ENCODE data around the gene OR10J1.
A peak's percentile ranks its signal among the peaks of the same experiment; 100 is the strongest.
"Not testable (repeated sequence)": the region's sequence is repeated elsewhere in the genome, so short reads cannot be mapped to it uniquely, and the experiment has no call there.

Gene OR10J1

GRCh38 chr1:159439422-159439821, at the start of gene OR10J1:
Gene OR10J1, plus strand, starts transcription at chr1:159439722. Its CDS starts 70 bp downstream, at chr1:159439792.
- no peak for DNase-seq

DNA sequence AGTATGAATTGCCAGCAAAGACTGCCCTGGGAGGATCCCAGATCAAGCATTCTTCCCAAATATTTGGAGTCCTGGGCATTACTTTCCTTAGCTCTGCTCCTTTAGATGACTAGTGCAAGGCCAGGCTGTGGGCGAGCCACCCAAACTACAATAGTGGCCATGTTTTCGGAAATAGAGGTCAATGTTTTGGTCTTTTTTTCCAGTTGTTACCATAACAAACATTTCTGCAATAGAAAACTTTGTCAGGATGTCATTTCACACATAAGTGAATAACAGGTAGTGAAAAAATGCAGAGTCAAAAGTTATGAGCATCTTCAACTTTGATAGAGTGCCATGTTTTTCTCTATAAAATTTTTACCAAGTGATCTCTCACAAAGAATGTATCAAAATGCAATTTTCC, 32.7 kb upstream of the OR10J1 start:
- no peak for DNase-seq

- no peak for DNase-seq
Observed at GRCh38 chr1:159408862-159409400, 30.6 kb upstream of the OR10J1 start.

DNA sequence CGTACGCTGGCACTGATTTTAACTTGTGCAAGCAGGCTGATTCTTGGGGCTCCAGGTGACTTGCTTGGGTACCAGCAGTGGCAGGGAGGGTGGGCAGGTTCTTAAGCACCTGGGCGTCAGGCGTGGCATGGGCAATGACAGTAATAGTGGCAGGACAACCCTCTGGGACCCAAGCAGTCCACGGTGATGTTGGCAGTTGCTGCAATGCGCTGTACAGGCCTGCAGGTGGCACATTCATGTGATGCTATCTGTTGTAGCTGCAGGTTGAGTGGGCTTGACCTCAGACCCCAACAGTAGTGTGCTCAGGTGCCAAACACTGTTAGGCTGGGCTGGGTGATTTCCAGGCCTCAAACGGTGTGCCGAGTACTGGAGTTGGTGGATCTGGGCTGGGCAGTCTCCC, 17.7 kb upstream of the OR10J1 start:
- no peak for DNase-seq

DNA sequence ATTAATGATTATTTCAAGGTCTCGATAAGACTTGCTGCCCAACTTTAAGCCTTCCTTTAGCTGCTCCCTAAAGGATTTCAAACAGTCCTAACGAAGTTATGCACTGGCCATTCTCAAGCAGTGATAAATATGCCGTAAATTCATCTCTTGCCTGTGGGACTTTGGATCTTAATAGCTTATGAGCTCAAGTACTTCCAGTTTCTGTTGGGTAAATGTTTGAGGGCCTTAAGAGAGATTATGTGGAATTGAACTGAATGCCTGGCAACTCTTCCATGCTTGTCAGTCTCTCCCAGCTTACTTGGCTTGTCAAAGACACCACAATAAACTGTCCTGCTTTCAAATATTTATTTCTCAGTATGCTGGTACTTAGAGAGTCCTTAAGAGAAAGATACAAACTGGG, 11.0 kb upstream of the OR10J1 start:
- DNase-seq, result no peak

- peak; percentile 75 for DNase-seq
Observed at GRCh38 chr1:159429074-159429861, 10.3 kb upstream of the OR10J1 start.

- DNase-seq, result no peak
Observed at GRCh38 chr1:159430985-159431384, 8.5 kb upstream of the OR10J1 start.

GRCh38 chr1:159431904-159432303, 7.6 kb upstream of the OR10J1 start, which contains the start of gene OR10J4:
Gene OR10J4, plus strand, starts transcription at chr1:159432204.
- DNase-seq, result no peak

- DNase-seq, result no peak
Observed at GRCh38 chr1:159436469-159436868, 3.1 kb upstream of the OR10J1 start.

GRCh38 chr1:159441360-159441759, 1.8 kb downstream of the OR10J1 start:
- DNase-seq, result no peak

DNA sequence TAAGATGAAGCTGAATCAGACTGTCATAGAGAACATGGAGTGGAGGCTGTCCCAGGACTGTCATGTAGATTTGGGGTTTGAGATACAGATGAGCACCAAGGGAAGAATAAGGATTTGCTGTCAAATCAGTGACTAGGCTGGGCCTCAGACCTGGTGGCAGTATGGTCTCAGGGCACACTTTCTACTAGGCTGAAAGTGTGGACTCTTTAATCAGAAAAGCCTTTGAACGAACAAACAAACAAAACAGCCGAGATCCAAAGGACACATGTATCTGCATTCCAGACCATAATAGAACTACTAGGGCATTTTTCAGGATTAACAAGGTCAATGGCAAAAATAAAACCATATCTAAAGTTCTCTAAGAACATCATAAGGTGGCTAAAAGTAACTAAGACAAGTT, 2.9 kb downstream of the OR10J1 start:
- no peak for DNase-seq

DNA sequence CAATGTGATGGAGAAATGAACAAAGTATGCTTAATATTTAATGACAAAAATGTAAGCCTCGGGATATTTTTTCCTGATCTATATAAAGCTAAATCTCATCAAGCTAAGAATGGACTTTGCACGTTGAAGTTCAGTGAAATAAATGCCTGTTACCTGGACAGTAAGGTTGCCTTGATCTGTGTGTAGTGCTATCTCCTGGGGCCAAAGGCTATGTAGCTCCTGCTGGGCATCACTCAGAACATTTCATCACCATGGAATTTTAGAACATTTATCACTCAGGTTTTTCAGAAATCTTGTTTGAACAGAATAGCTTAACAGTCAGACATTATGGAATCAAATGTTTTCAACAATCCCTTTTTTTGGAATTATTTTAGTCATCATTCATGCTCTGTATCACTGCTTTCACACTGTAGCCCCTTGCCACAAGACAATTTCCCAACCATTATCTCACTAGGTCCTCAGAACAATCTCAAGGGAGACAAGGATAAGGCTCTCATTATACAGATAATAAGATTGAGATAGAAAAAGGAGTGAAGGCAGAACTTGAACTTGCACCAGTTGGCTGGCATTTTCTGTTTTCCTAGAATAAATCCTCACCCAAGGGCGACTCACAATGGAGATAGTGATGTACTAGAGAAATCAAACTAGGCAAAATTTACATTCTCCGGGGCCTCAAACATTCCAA, 3.7 kb downstream of the OR10J1 start:
- DNase-seq, result no peak

DNA sequence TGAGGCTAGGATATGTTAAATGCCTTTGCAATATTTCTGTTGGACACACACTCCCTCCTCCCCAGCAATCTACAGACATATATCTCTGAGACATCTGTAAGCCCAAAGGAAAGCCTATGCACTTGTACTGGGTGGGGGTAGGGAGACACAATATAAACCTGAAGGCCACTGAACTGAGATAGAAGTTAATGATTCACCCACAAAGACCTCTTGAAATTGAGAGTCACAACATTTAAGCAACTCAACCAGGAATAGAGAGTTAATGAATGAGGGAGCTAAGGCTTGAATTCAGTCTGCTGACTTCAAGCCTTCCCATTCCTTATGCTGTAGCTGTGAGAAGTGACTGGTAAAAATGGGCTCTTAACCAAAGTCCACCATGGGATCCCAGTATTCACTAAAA, 5.0 kb downstream of the OR10J1 start:
- DNase-seq, result no peak

- DNase-seq, result no peak
Observed at GRCh38 chr1:159448181-159448580, 8.7 kb downstream of the OR10J1 start.

- not testable (repeated sequence) for DNase-seq
Observed at GRCh38 chr1:159449605-159450004, 10.1 kb downstream of the OR10J1 start.

DNA sequence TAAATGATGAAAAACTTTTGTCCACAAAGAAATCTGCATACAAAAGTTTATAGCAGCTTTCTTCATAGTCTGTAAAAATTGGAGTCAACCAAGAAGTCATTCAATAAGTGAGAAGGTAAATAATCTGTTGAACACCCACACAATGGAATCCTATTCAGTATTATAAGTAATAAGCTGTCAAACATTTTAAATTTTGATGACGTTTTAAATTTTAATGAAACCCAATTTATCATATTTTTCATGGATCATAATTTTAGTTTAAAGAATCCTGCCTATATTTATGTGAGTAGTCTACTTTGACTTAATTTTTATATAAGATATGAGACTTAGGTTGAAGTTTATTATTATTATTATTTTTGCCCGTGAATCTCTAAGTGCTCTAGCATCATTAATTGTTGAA, 20.0 kb downstream of the OR10J1 start:
- no peak for DNase-seq

DNA sequence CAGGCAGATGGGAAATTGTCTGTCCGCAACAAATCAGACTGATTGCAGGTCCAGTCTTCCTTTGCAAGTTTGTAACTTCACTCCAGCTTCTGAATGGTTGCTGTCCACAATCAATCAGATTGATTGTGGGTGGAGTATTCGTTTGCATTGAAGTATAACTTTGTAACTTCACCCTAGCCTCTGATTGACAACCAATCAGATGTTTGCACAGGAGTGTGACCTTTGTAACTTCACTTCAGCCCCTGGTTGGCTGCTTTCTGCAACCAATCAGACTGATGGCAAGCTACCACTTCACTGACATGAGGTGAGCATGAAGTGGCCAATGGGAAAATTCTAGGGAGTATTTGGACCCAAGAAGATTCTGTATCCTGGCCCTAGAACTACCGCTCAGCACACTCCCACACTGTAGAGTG, 25.7 kb downstream of the OR10J1 start:
- DNase-seq, result no peak

DNA sequence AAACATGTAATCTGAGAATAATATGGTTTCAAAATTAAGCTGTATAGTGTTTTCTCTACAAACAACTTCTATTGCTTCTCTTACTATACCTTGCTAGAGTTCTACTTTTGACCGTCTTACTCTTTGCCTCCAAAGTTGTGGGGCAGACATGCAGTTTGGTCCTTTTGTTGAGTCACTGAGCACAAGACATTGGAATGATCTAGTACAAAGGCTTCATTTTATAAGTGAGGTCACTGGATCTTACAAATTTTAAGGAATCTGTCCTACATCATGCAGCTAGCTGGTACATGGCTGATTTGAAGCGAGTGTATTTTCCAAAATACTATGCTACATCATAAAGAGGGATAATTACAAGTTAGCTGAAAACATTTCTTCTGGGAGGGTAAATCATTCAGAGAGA, 28.8 kb downstream of the OR10J1 start:
- no peak for DNase-seq

DNA sequence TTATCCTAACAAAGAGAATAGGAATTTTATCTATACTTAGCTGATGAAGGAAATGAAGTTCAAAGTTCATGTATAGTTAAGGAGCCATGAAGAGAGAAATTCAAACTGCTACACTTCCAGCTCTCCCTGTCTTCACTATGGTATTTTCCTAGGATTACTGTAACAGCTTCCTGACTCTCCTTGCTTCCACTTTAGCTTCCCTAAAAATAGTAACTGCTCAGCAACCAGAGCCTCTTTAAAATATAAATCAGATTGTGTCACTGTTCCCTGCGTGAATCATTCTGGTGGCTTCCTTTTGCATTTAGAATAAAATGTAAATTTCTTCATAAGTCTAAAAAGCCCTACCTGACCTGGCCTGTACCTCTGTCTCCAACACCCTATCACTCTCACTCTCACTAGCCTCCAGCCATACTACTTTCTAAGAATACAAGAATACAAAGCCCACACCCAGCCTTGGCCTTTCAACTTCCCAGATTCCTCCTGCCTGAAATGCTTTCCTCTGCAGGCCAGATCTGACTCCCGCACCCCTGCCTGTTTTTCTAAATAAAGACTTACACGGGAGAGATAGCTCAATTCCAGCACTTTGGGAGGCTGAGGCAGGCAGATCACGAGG, 30.5 kb downstream of the OR10J1 start:
- DNase-seq, result no peak

DNA sequence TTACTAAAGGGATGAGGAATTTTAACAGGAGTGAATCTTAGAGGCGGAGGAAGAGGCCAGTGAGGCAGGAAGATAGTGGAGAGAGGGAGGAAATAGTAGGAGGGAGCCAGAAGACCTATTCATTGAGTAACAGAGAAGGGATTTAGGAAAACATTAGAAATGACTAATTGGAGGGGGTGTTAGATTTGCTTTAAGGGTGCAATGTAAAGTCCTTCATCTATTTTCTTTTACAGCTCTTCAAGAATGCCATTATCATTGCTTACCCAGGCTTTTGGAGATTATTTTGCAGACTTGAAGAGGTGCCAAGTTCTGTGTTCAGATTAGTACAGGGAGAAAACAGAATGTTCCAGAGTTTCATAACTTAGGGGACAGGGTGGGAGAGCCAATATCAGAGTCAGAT, 33.8 kb downstream of the OR10J1 start:
- DNase-seq, result no peak

DNA sequence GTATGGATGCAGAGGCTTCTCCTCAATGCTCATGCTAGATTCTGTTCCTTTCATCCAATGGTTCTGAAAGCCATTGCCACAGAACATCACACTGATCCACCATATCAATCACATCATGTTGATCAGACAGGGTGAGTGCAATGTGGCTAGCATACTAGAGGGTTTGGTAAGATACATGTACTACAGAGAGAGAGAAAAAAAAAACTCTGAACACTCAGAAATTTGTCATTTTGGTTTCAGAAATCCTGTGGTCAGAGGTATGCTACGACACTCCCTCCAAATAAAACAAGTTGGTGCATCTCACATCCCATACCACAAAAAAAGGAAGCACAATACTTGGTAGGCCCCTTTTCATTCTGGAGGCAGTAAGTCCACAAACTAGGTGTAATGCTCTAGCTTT, 35.4 kb downstream of the OR10J1 start:
- DNase-seq, result no peak

GRCh38 chr1:159483501-159483900, 44.0 kb downstream of the OR10J1 start:
- no peak for DNase-seq

All from fibroblast of skin of right quadriceps (primary cell).